ENCODE measurements around the gene RAB5A.
"Not testable (repeated sequence)": the region's sequence is repeated elsewhere in the genome, so short reads cannot be mapped to it uniquely, and the experiment has no call there.

The RAB5A gene

GRCh38 chr3:20001932-20002331 is 55.0 kb downstream of the RAB5A start:
- DNase-seq (ENCODE audit: low read depth): no peak
- TF ChIP-seq CTCF (conservative IDR thresholded peaks at IDR 0.05; ENCODE audit: low read depth, low read length): no peak
- H3K4me3 ChIP-seq (ENCODE audit: low read length): no peak overlapping the region

- no peak for TF ChIP-seq CTCF (conservative IDR thresholded peaks at IDR 0.05; ENCODE audit: low read depth, low read length)
- no peak for DNase-seq (ENCODE audit: low read depth)
Observed at GRCh38 chr3:20007960-20008359, 61.1 kb downstream of the RAB5A start.

GRCh38 chr3:20008646-20009045 is 61.7 kb downstream of the RAB5A start:
- no peak for DNase-seq (ENCODE audit: low read depth)
- no peak for TF ChIP-seq CTCF (conservative IDR thresholded peaks at IDR 0.05; ENCODE audit: low read depth, low read length)
- no peak overlapping the region for H3K4me3 ChIP-seq (ENCODE audit: low read length)

More at GRCh38 chr3:20007960-20008359, 61.1 kb downstream of the RAB5A start:
- H3K4me3 ChIP-seq (ENCODE audit: low read length): no peak overlapping the region

- no peak within 1 kb of the TSS for H3K4me3 ChIP-seq (ENCODE audit: low read length)
- DNase-seq (ENCODE audit: low read depth): no peak
- TF ChIP-seq CTCF (conservative IDR thresholded peaks at IDR 0.05; ENCODE audit: low read depth, low read length): no peak
Observed at GRCh38 chr3:20012164-20012563, 65.3 kb downstream of the RAB5A start, which contains the start of gene PP2D1. Gene PP2D1 (minus strand): TSS chr3:20012264. CDS start chr3:20012072, 192 bp downstream.

- TF ChIP-seq CTCF (conservative IDR thresholded peaks at IDR 0.05; ENCODE audit: low read depth, low read length): no peak
- DNase-seq (ENCODE audit: low read depth): no peak
- no peak overlapping the region for H3K4me3 ChIP-seq (ENCODE audit: low read length)
Observed at GRCh38 chr3:20013396-20013795, 66.5 kb downstream of the RAB5A start.

- DNase-seq (ENCODE audit: low read depth): no peak
- H3K4me3 ChIP-seq (ENCODE audit: low read length): no peak overlapping the region
- no peak for TF ChIP-seq CTCF (conservative IDR thresholded peaks at IDR 0.05; ENCODE audit: low read depth, low read length)
Observed at GRCh38 chr3:20015525-20015924, 68.6 kb downstream of the RAB5A start.

- not testable (repeated sequence) for H3K4me3 ChIP-seq (ENCODE audit: low read length); DNase-seq (ENCODE audit: low read depth)
Observed at GRCh38 chr3:20016076-20016475, 69.2 kb downstream of the RAB5A start.
